Measurements from ENCODE around the gene SMARCA1.

DNA sequence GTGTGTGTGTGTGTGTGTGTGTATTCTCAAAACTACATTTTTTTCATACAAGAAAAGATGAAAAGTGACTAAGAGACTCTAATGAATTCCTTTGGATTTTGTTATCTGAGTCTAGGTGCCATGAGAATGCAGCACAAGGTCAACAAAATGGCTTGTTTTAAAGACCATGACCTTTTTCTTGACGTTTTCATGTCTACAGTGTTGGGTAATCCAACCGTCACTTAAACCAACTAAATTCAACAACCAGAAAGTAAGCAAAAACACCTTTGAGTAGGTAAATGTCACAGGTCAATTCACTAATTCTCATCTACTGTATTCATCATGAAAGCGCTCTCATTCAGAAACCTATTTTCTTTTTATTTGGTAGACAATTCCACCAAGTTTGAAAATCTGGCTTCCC is 3.1 kb downstream of the SMARCA1 start:
- no peak for TF ChIP-seq CTCF (IDR thresholded peaks at IDR 0.05)
- TF ChIP-seq SMAD3 (CRISPR knock-in tag; IDR thresholded peaks at IDR 0.05; ENCODE audit: borderline replicate concordance): no peak
- no peak for TF ChIP-seq FOXJ3 (CRISPR knock-in tag; IDR thresholded peaks at IDR 0.05; ENCODE audit: borderline replicate concordance)
- TF ChIP-seq, protein P1, sequence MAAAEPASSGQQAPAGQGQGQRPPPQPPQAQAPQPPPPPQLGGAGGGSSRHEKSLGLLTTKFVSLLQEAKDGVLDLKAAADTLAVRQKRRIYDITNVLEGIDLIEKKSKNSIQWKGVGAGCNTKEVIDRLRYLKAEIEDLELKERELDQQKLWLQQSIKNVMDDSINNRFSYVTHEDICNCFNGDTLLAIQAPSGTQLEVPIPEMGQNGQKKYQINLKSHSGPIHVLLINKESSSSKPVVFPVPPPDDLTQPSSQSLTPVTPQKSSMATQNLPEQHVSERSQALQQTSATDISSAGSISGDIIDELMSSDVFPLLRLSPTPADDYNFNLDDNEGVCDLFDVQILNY (CRISPR knock-in tag; IDR thresholded peaks at IDR 0.05): no peak

Data from WTC11 (cell line).